ENCODE data around the gene UNCX. TPM values are rescaled to one million over a fixed set of nuclear protein-coding genes. Genes with fewer than 3 reads are reported as not detected.
A peak's percentile ranks its signal among the peaks of the same experiment; 100 is the strongest.

The UNCX gene
- total RNA-seq, 2 experiments from 2014 or later: not detected

DNA sequence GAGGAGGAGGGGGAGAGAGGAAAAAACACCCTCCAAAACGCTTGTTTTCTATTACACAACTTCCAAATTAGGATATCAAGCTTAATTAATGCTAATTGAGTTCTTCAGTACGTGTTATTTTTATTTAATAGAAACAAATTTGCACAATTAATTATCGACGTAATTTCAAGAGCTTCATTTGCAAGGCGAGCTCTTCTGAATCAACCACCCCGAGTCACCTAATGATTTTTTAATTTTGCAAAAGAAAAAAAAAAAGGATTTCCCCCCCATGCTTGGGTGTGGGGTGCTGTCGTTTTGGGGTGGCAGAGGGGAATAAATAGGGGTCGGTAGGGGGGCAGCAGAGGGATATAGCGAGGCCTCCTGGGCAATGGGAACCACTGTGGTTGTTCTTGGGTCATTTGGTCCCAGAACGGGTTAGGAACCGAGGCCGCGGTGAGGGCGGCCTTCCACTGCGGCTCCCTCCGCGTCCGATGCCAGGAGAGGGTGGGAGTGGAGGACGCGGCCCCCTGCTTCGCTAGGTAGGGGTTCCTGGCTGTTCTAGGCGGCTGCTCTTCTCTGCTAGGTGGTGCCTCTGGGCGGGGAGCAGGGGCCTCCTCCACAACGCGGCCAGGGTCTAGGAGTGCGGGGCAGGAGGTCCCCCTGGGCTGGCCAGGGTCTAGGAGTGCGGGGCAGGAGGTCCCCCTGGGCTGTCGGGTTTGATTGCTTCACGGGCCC, 7.3 kb downstream of the UNCX start:
- no peak for DNase-seq
- peak overlapping the region; percentile 68 for H3K27ac Mint-ChIP-seq
- POLR2A ChIA-PET: no interaction called here
- peaks cover 63% of the 10 kb centered on the region for H3K27me3 Mint-ChIP-seq
- peaks cover 1% of the 10 kb centered on the region for H3K36me3 Mint-ChIP-seq
- H3K9me3 Mint-ChIP-seq: no peaks in the 10 kb centered on the region
- H3K4me1 Mint-ChIP-seq: peaks cover 9% of the 10 kb centered on the region
- ATAC-seq (ENCODE audit: low read depth): no peak
- H3K4me3 Mint-ChIP-seq: no peak overlapping the region

DNA sequence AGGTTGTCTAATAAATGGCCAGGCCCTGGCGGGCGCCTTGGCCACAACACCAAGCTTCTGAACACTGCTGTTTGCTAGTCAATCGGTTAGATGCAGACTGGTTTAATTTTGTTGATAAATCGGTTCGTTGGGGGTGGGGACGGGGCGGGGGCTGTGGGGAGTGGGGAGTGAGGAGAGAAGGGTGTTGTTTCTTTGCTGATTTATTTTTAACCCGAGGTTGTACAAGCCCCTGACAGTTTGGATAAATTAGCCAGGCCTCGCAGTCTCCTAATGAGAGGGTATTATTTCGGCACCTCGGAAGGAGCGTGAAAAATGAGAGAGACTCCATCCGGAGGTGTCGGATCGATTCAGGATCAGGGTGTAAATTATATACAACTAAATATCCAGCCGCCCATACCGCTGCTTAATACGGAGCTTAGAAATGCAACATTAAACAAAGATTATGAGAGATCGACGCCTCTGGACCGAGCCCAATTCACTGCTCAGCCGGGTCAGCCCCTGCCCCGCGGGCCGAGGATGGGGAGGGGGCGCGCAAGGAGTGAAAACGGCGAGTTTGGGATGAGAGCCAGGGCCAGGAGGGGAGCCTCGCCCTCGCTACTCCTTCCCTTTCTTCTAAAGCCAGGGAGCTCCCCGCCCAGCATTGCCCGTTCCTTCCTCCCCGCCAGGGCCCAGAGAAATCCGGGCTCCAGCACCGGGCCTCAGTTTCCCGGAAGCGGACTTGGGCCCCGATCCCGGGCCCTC, 8.0 kb downstream of the UNCX start:
- ATAC-seq (ENCODE audit: low read depth) (no peak), DNase-seq (no peak)
- POLR2A ChIA-PET: no interaction called here
- peaks cover 67% of the 10 kb centered on the region for H3K27me3 Mint-ChIP-seq
- H3K9me3 Mint-ChIP-seq: no peaks in the 10 kb centered on the region
- peak overlapping the region; percentile 54 for H3K27ac Mint-ChIP-seq
- H3K4me3 Mint-ChIP-seq: no peak overlapping the region
- H3K36me3 Mint-ChIP-seq: peaks cover 1% of the 10 kb centered on the region
- H3K4me1 Mint-ChIP-seq: peaks cover 8% of the 10 kb centered on the region

DNA sequence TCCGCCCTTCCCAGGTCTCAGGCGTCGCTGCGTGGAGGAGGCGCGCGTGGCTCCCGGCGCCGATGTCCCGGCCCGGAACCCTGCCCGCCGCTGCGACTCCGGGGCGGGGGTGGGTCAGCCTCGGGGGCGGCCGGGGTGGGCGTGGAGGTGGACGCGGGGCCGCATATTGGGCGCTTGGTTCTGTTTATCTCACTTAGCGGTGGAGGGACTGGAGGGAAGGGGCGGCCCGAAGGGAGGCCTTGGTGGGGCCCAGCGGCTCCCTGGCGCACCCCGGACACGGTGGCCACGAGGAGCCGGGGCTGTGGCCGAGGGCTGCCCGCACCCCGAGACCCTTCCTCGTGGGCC, 8.6 kb downstream of the UNCX start:
- Mint-ChIP-seq H3K4me1 (peaks cover 7% of the 10 kb centered on the region), H3K27me3 (peaks cover 70% of the 10 kb centered on the region), H3K4me3 (no peak overlapping the region), H3K36me3 (no peaks in the 10 kb centered on the region), H3K27ac (no peak overlapping the region), H3K9me3 (no peaks in the 10 kb centered on the region)
- POLR2A ChIA-PET: no interaction called here
- DNase-seq: no peak
- no peak for ATAC-seq (ENCODE audit: low read depth)

DNA sequence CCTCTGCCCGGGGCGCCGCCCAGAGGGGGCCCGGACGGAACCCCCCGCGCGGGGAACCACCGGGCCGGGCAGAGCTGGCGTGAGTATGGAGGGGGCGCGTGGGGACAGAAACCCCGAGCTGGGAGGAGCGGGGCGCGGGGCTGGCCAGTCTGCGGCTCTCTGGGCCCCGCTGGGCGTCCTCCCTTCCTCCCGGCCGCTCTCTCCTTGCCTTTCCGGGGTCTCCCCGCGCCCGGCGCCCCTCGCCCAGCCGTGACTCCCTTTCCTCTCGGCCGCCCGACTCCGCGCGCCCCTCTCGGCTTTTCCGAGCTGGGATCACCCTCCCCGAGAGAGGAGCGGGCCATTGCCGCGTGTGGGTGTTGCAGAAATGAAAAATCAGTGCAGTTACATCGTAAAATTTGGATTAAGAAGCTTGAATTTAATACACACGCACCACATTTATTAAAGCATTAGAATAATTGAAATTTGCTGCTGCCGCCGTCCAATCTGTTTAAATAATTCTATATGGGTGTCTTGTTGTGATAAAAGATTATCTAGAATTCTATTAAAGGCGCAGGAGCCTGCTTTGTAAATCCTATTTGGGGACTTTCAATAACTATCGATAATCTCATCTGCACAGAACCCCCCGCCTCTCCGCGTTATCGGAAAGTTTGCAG, 9.1 kb downstream of the UNCX start:
- H3K4me1 Mint-ChIP-seq: peaks cover 7% of the 10 kb centered on the region
- DNase-seq: no peak
- H3K27me3 Mint-ChIP-seq: peaks cover 73% of the 10 kb centered on the region
- POLR2A ChIA-PET: no interaction called here
- H3K36me3 Mint-ChIP-seq: no peaks in the 10 kb centered on the region
- no peaks in the 10 kb centered on the region for H3K9me3 Mint-ChIP-seq
- no peak overlapping the region for H3K27ac Mint-ChIP-seq
- H3K4me3 Mint-ChIP-seq: no peak overlapping the region
- ATAC-seq (ENCODE audit: low read depth): no peak

DNA sequence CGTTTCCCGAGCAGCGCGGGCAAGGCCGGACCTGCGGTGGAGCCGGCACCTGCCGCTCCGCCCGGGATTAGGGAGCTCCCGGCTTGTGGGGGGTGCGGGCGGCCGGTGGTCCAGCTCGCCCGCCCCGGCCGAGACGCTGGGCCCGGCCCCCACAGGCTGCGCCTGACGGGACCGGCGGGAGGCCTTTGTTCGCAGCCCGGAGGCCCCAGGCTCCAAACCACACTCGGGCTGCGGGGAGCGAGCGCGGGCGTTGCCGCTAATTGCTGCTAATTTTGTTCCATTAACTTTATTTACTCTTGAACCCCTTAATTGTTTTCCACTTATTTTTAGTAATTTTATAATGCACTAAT, 9.6 kb downstream of the UNCX start:
- no peaks in the 10 kb centered on the region for H3K36me3 Mint-ChIP-seq
- H3K9me3 Mint-ChIP-seq: no peaks in the 10 kb centered on the region
- peaks cover 71% of the 10 kb centered on the region for H3K27me3 Mint-ChIP-seq
- no peak overlapping the region for H3K27ac Mint-ChIP-seq
- no peak for ATAC-seq (ENCODE audit: low read depth)
- no peak overlapping the region for H3K4me3 Mint-ChIP-seq
- peaks cover 7% of the 10 kb centered on the region for H3K4me1 Mint-ChIP-seq
- DNase-seq: no peak
- POLR2A ChIA-PET: no interaction called here

DNA sequence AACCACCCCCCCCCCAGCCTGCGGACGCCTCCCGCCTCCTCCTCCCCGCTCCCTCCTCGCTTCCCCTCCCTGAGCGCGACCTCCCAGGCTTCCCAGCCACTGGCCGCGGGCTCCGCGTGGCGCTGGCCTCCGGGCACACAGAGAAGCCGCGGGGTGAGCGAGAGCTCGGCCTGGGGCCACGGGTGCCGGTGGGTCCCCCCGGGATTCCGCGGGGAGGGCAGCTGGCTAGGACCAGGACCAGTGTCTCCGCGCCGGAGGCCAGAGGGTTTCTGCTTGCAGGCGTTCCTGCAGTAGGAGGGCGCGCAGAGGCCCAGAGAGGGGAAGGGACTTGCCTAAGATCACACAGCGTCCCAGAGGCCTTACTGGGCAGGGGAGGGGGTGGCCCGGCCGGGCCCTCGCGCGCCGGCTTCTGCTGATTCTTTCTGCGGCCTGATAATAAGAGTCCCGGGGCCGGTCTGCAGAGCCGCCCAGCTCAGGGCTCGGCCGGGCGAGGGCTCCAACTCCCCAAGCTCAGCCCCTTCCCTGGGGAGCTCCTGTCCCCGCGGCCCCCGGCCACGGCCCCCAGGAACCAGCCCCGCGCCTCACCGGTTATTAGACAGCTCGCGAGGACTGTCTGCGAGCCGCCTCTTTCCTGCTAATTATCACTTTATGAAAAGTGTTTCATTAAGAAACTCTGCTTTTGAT, 10.1 kb downstream of the UNCX start:
- ATAC-seq (ENCODE audit: low read depth) (no peak), DNase-seq (no peak)
- Mint-ChIP-seq H3K4me1 (peaks cover 5% of the 10 kb centered on the region), H3K36me3 (no peaks in the 10 kb centered on the region), H3K9me3 (no peaks in the 10 kb centered on the region), H3K27ac (no peak overlapping the region), H3K4me3 (no peak overlapping the region), H3K27me3 (peaks cover 69% of the 10 kb centered on the region)
- POLR2A ChIA-PET: no interaction called here

DNA sequence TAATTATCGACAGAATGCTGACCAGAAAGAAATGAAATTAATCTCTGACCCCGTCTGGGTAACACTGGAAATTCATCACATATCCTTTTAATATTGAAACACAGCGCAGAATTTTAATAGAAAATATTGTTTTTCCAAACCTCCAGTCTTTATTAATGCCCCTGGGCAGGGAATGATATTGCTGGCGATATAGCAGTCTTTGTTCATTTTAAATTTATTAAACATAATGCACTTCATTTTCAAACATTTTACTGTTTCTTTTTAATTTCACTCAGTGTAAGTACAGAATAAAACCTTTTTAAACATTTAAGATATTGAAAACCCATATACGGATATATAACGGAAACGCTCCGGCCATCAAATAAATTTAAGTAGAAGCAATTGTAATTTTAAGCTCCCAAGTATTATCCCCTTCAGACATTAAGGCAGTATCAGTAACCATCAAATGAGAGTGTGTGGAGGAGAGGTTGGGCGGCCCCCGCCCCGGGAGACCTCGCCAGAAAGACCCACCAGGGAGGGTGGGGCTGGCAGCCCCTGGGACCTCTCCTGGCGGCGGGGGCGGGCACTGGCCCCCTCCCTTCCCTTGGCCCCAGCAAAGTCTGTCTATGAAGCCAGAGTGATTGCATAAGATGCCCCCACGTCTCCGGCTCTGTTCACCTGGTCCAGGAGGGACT, 10.8 kb downstream of the UNCX start:
- no peak overlapping the region for H3K27ac Mint-ChIP-seq
- no peak for ATAC-seq (ENCODE audit: low read depth)
- peaks cover 70% of the 10 kb centered on the region for H3K27me3 Mint-ChIP-seq
- H3K4me1 Mint-ChIP-seq: peaks cover 4% of the 10 kb centered on the region
- POLR2A ChIA-PET: no interaction called here
- no peaks in the 10 kb centered on the region for H3K36me3 Mint-ChIP-seq
- H3K9me3 Mint-ChIP-seq: no peaks in the 10 kb centered on the region
- DNase-seq: no peak
- no peak overlapping the region for H3K4me3 Mint-ChIP-seq

DNA sequence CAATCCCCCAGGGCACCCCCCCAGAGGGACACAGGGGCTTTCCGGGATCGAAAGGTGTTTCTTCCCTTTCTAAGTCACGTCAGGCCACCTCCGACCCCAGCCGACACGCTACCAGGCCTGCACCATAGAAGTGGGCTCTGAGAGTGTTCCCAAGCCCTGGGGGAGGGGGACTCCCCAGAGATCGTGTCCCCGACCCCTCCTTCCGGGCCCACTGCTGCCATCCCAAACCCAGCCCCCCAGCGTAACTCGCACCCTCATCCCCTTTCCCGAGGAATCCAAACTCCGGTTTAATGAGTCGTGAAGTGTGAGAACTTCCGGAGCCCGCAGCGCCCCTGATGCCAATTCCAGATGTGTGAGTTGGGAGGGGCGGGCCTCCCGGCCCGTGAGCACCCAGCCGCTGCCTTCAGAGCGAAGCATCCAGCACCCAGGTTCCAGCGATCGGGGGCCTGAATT, 11.3 kb downstream of the UNCX start:
- no peaks in the 10 kb centered on the region for H3K36me3 Mint-ChIP-seq
- no peaks in the 10 kb centered on the region for H3K9me3 Mint-ChIP-seq
- DNase-seq (no peak), ATAC-seq (ENCODE audit: low read depth) (no peak)
- no peak overlapping the region for H3K27ac Mint-ChIP-seq
- H3K27me3 Mint-ChIP-seq: peaks cover 73% of the 10 kb centered on the region
- H3K4me3 Mint-ChIP-seq: no peak overlapping the region
- H3K4me1 Mint-ChIP-seq: peaks cover 3% of the 10 kb centered on the region
- POLR2A ChIA-PET: no interaction called here

DNA sequence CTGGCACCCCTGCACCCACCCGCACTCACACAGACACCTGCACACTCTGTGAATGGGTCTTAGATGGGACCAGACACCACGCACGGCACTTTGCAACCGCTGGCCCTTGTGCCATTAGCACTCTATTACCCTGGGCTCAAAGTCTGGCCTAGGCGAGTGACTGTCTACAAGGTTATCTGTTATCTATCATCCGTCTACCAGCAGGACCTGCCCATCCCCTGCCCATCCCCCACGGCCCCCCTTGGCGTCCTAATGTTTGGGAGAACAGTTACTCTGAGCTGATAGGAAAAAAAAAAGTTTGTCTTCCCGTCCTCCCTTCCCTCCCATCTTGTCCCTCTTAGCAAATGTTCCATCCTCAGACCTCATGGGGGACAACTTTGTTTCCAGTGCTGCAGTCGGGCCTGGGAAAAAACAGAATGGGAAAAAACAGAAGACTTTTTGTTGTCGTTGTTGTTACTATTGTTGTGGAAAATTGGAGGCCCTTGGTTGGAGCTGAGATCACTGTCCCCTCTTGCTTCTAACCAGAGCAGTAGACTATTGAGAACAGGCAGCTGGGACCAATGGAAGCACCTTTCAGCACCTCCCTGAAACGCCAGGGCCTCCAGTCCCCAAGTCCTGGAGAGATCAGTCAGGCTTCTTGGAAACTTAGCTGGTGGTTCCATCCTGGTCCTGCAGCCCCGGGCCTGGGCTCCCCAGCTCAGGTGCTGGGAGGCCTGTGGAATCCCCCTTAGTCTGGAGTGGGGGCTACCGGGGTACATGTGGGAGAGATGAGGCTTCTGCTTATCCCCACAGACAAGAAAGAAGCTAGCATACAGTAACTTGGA, 12.2 kb downstream of the UNCX start:
- no peak overlapping the region for H3K27ac Mint-ChIP-seq
- peaks cover 67% of the 10 kb centered on the region for H3K27me3 Mint-ChIP-seq
- no peak for DNase-seq
- no peaks in the 10 kb centered on the region for H3K9me3 Mint-ChIP-seq
- no peaks in the 10 kb centered on the region for H3K4me1 Mint-ChIP-seq
- no peaks in the 10 kb centered on the region for H3K36me3 Mint-ChIP-seq
- H3K4me3 Mint-ChIP-seq: no peak overlapping the region
- ATAC-seq (ENCODE audit: low read depth): no peak
- POLR2A ChIA-PET: no interaction called here

DNA sequence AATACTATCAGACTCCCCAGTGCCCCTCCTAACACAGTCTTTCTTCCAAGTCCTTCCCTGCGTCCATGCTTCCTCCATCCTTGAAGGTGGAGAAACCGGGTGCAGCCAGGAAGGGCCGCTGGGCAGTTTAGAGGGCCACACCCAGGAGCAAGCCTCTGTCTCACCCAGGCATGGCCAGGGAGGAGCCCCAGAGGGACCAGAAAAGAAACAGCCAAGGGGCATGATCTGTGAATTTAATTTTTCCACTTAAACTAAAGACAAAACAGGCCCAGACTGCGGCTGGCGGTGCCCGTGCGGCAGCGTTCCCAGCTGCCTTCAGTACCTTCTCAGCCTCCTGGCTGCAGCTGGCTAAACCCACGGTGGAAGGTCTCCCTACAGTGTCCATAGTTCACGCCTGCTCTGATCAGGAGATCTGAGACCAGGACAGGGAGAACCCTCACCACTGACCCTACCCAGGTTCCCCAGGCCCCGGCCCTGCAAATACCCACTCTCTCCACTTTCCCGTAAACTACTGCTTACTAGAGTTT, 12.9 kb downstream of the UNCX start:
- no peak for ATAC-seq (ENCODE audit: low read depth)
- no peaks in the 10 kb centered on the region for H3K9me3 Mint-ChIP-seq
- H3K27ac Mint-ChIP-seq: no peak overlapping the region
- H3K4me1 Mint-ChIP-seq: no peaks in the 10 kb centered on the region
- peaks cover 66% of the 10 kb centered on the region for H3K27me3 Mint-ChIP-seq
- H3K4me3 Mint-ChIP-seq: no peak overlapping the region
- POLR2A ChIA-PET: no interaction called here
- no peak for DNase-seq
- H3K36me3 Mint-ChIP-seq: no peaks in the 10 kb centered on the region

DNA sequence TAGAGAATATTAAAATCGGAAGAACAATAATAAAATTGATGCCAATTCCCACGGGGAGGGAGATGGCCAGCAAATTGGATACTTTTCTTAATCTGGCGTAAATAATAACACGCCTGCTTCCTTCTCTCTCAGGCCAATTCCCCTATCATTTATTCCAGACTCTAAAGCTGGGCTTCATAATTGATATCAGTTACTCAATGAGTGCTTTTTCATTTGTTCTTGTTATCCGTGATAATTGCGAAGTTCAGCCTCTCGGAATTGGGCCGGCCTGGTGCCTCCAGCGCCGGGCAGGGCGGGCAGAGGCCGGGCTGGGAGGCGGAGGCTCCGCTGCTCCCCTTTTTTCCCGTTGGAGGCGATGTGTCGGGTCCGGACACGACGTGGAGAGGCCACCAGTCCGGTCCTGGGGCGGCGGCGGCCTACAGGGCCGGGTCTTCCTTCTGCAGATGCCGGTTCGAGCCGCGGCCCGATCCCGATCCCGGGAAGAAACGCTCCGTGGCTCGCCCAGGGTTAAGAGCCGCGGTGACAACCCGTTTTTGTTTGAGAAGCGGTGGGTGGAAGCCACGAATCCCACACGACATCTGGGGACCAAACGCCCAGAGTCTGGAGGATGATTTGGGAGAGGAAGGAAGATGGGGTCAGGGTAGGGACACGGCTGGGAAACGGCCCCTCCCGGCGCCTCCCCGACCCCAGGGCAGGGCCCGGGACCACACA, 13.6 kb downstream of the UNCX start:
- DNase-seq: no peak

DNA sequence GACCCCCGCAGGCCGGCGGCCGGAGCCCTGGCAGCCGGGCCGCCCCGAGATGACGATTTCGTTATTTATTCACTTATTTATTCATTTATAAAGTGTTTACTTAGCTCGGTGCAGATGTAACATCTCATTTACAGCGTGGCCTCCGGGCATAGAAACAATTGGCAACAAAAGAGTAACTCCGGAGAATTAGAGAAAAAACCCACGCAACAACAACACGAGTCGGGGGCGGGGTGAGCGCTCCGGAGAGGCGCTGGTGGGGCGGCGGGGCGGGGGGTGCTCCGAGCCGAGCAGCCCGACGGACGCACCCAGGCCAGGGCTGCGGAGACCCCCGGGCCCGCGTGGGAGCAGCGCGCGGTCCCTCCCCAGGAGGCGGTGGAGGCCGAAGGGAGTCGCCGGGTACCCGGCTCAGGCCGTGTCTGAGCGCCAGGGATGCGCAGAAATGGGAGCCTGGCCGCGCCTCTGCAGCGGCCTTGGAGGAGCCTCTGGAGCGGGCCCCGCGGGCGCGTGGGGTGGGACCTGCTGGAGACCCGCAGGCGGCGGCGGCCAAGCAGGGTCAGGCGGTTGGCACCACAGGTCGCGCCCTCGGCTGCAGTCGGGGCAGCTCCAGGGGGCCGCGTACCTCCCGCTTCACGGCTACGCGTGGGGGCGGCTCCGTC, 14.3 kb downstream of the UNCX start:
- DNase-seq: no peak
- POLR2A ChIA-PET: no interaction called here
- H3K36me3 Mint-ChIP-seq: no peaks in the 10 kb centered on the region
- no peak for ATAC-seq (ENCODE audit: low read depth)
- no peaks in the 10 kb centered on the region for H3K9me3 Mint-ChIP-seq
- H3K27me3 Mint-ChIP-seq: peaks cover 64% of the 10 kb centered on the region
- no peaks in the 10 kb centered on the region for H3K4me1 Mint-ChIP-seq
- H3K4me3 Mint-ChIP-seq: no peak overlapping the region
- no peak overlapping the region for H3K27ac Mint-ChIP-seq

More for the DNA sequence above, 13.6 kb downstream of the UNCX start:
- Mint-ChIP-seq H3K36me3 (no peaks in the 10 kb centered on the region), H3K27ac (peak overlapping the region; percentile 56), H3K27me3 (peaks cover 69% of the 10 kb centered on the region), H3K4me1 (no peaks in the 10 kb centered on the region), H3K9me3 (no peaks in the 10 kb centered on the region), H3K4me3 (no peak overlapping the region)
- POLR2A ChIA-PET: no interaction called here
- ATAC-seq (ENCODE audit: low read depth): no peak

Data from activated naive CD8-positive, alpha-beta T cell treated with anti-CD3 and anti-CD28 coated beads, Interleukin-2, amount 10 ng/mL, durations not matched to agents 7 days and 5 days (primary cell).